GM12874 (cell line): ENCODE results near the gene TSHR.

ENCODE experiments used
- TF ChIP-seq, protein P1 (sequence below): IDR thresholded peaks from 2 replicates; pipeline ENCODE4 v1.5.1; 2011; ENCODE audit warnings: low read depth, mild to moderate bottlenecking, control low read depth, low read length, moderate library complexity; ENCODE audit not compliant: insufficient read depth

TSHR gene

DNA sequence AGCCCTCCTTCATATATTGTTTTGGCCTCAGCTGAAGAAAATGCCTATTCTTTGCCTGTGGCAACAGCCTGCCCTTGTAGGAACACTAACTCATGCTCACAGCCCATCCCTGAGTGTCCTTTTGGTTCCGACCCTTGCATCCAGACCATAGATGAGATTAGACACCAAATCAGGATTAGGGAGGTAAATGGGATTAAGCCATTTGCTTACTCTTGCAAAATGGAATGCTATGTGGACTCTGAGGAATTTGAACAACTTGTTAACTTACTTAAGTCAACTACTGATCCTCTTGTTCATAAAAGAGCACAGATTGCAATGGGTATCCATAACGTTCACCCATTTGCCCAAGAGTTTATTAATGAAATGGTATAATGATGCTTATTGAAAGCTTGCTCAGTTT is 27.3 kb downstream of the TSHR start:
- TF ChIP-seq, protein P1, sequence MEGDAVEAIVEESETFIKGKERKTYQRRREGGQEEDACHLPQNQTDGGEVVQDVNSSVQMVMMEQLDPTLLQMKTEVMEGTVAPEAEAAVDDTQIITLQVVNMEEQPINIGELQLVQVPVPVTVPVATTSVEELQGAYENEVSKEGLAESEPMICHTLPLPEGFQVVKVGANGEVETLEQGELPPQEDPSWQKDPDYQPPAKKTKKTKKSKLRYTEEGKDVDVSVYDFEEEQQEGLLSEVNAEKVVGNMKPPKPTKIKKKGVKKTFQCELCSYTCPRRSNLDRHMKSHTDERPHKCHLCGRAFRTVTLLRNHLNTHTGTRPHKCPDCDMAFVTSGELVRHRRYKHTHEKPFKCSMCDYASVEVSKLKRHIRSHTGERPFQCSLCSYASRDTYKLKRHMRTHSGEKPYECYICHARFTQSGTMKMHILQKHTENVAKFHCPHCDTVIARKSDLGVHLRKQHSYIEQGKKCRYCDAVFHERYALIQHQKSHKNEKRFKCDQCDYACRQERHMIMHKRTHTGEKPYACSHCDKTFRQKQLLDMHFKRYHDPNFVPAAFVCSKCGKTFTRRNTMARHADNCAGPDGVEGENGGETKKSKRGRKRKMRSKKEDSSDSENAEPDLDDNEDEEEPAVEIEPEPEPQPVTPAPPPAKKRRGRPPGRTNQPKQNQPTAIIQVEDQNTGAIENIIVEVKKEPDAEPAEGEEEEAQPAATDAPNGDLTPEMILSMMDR = no peak

DNA sequence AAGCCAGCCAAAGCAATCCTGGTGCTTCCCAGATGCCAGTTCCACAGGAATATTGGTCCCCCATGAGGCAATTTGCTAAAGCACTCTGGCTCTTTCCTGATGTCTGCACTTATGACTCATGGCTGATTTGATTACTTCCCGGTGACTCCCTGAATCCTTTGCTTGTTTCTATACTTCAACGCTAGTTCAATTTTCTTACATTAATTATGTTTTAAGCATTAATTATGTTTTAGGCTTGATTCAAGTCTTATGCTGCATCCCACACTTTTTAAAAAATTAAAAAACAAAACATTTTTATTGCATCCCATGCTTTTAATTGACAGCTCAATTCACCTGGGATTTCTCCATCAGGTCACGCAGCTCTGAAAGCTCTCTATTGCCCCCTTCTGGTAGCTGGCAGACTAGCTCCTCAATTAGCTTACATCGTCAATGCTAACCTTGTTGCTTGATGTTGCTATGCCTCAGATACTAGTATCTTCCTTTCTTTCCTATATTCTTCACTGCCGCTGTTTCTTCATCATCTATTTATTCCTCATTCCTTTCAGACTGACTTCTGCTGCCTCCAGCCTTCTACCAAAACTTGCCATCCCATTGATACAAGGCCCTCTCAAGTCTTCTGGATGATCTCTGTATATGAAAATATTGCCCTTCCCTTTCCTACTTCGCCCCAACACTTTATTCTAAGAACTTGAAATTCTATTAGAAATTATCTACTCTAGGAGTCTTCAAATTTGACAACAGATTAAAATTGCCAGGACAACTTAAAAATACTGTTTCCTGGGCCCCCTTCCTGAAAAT is 32.0 kb downstream of the TSHR start:
- TF ChIP-seq, protein P1 = peak; percentile 83

DNA sequence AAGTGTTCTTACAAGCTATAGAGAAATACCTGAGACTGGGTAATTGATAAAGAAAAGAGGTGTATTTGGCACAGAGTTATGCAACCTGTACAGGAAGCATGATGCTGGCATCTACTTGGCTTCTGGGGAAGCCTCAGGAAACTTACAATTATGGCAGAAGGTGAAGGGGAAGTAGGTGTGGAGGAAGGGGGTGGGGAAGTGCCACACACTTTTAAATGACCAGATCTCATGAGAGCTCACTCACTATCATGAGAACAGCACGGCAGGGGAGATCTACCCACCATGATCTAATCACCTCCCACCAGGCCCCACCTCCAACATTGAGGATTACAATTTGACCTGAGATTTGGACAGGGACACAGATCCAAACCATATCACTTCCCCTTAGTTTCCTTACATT is 32.8 kb downstream of the TSHR start:
- TF ChIP-seq, protein P1 = no peak

DNA sequence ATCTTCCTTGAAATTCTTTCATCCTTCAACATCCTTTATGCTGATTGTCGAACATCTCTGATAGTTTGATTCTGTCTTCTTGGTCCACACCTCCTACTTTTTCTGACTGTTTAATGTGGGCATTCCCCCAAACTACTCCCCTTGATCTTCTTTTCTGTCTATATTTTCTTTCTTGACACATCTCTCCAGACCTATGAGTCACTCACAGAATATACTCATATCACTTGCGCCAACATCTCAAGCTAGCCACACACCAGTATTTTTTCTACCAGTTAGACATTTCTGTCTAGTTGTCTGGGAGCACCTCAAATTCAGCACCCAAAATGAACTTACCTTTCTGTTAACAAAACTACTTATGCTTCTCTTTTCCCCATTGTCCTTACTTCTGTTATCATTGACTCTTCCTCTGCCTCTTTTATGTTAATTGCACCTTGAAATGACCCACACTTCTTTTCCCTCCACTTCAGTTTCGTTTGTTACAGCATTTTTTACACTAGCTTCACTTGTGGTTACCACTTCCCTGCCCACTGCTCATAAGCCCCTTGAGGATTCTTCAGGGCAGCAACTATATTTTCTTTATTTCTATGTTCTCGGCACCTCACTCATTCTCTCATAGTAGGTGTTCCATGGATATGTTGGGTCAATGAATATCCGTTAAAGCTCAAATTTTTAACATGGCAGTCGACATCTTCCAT is 33.5 kb downstream of the TSHR start:
- TF ChIP-seq, protein P1 = no peak

DNA sequence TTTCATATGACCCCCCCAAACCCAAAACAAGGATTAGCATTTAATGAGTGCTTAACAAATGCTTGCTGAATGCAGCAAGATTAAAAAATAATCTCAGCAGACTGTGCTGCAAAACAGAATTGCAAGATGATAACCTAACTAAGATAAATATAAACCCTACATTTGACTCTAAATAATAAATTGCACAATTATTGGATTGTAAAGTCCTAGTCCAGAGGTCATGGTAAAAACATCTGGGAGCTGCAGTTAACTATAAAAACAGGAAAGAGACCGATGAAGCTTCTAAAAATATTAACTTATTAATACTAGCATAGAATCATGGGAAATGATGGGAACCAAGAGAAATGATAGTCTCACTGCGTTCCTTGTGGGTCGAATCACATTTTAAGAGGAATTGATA is 37.2 kb downstream of the TSHR start:
- TF ChIP-seq, protein P1 = no peak

DNA sequence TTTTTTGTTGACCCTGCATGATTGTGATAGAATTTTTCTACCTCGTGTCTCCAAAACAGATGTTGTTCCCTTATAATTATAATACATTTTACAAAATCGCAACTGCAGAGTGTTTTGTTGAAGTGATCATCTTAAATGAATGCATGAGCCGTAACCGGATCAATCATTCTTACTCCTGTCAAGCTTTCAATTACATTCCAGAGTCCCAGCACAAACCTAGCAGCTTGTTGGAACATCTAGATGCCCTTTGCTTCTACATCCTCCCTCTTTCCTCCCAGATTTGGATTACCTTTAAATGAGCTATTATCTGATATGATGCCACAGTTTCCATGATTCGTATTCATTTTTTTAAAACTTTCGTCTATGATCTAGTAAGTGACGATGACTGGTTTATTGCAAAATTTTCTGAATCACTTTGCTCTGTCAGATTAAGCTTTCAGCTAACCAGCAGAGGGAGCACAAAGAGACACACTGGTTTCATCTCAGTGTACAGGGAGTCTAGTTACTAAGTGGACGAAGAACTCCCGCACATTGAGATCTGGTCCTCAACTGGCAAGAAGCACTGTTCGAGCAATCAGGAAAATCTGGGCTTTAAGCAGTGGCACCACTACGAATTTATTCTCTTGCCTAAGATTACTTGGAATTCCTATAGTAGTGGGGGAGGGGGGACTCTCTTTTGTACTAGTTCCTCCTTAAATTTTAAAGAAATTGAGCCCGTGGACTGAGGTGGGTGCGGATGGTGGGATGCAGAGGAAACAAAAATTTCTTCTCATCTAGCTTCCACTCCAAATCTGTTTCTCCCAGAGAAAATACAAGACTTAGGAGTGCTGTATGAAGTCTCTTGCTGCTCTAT is 40.9 kb downstream of the TSHR start:
- TF ChIP-seq, protein P1 = peak; percentile 36; the same call in 1 of the 2 replicates

DNA sequence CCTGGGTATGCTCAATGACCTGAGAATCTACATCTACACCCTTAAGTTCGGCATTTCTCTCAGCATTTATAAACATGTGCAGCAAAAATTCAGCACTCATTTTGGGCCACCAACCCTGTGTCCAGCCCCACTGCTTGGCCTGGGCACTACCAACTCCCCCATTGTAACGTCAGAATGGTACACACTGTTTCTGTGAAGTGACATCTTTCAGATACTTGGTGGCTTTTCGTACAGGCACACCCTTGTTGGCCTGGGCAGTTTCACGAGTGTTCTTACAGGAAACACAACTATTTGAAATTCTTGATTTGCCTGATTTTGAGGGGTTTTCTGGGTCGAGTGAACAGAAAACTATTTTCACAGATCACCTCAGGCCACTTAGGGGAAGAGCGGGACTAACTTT is 46.0 kb downstream of the TSHR start:
- TF ChIP-seq, protein P1 = no peak
